ENCODE results near the gene CLSTN1.

- TF ChIP-seq MAX (IDR thresholded peaks at IDR 0.05; ENCODE audit: low read depth) (no peak), CTCF (IDR thresholded peaks at IDR 0.05) (no peak), POLR2AphosphoS5 (IDR thresholded peaks at IDR 0.05; ENCODE audit: low read depth, low read length) (no peak), RCOR1 (IDR thresholded peaks at IDR 0.05; ENCODE audit: low read length) (no peak), GABPA (IDR thresholded peaks at IDR 0.05; ENCODE audit: low read depth) (no peak), RAD21 (IDR thresholded peaks at IDR 0.05; ENCODE audit: low read length) (no peak), NFIC (IDR thresholded peaks at IDR 0.05; ENCODE audit: borderline replicate concordance) (no peak), EZH2phosphoT487 (IDR thresholded peaks at IDR 0.05; ENCODE audit: borderline replicate concordance, low read depth) (no peak), JUND (IDR thresholded peaks at IDR 0.05) (no peak), GATA2 (CRISPR knock-in tag; IDR thresholded peaks at IDR 0.05) (no peak), SIN3A (IDR thresholded peaks at IDR 0.05; ENCODE audit: borderline replicate concordance, low read depth, low read length) (no peak)
These were observed 77.6 kb downstream of the CLSTN1 start for GRCh38 chr1:9746211-9746610.

Data from SK-N-SH (cell line).